HS-27A (cell line): ENCODE data around the gene FBXL20.

ENCODE experiments used
- DNase-seq: peaks from one replicate; pipeline ENCODE4 v3.0.0-alpha.2; 2012; ENCODE audit warnings: low read depth, missing footprints

FBXL20 gene

GRCh38 chr17:39224778-39225307 is 176.6 kb downstream of the FBXL20 start:
- DNase-seq = no peak

GRCh38 chr17:39223907-39224777 is 177.3 kb downstream of the FBXL20 start:
- DNase-seq = no peak

- DNase-seq = no peak
Measured at GRCh38 chr17:39222866-39223834, 178.3 kb downstream of the FBXL20 start.

- DNase-seq = no peak
Measured at GRCh38 chr17:39222151-39222550, 179.3 kb downstream of the FBXL20 start.

- no peak for DNase-seq
Measured at GRCh38 chr17:39221572-39221971, 179.9 kb downstream of the FBXL20 start.

GRCh38 chr17:39219647-39220154 is 181.7 kb downstream of the FBXL20 start:
- no peak for DNase-seq

GRCh38 chr17:39218906-39219305 is 182.5 kb downstream of the FBXL20 start:
- no peak for DNase-seq

GRCh38 chr17:39217734-39218369 is 183.6 kb downstream of the FBXL20 start:
- no peak for DNase-seq

GRCh38 chr17:39213852-39214251 is 187.6 kb downstream of the FBXL20 start:
- no peak for DNase-seq

- no peak for DNase-seq
Measured at GRCh38 chr17:39212841-39213480, 188.5 kb downstream of the FBXL20 start.

GRCh38 chr17:39212195-39212810 is 189.1 kb downstream of the FBXL20 start:
- DNase-seq = no peak

GRCh38 chr17:39210093-39210434 is 191.4 kb downstream of the FBXL20 start:
- DNase-seq = no peak

- no peak for DNase-seq
Measured at GRCh38 chr17:39209317-39210092, 191.9 kb downstream of the FBXL20 start.

- no peak for DNase-seq
Measured at GRCh38 chr17:39208893-39209292, 192.5 kb downstream of the FBXL20 start.

- no peak for DNase-seq
Measured at GRCh38 chr17:39208136-39208535, 193.3 kb downstream of the FBXL20 start.

GRCh38 chr17:39205112-39205526 is 196.3 kb downstream of the FBXL20 start:
- DNase-seq = no peak

GRCh38 chr17:39204245-39204644 is 197.2 kb downstream of the FBXL20 start:
- DNase-seq = no peak
